Gastrocnemius medialis (tissue), 4 donors: ENCODE measurements around the gene SIGLEC7.
A peak's percentile ranks its signal among the peaks of the same experiment; 100 is the strongest.
"Not testable (repeated sequence)": the region's sequence is repeated elsewhere in the genome, so short reads cannot be mapped to it uniquely, and the experiment has no call there.

Experiments used
- POLR2A ChIP-seq, 2 donors: fragments of 450-650 bp; IDR thresholded peaks; one replicate each; pipeline ENCODE4 v1.6.1; 2017; ENCODE audit warnings: antibody characterized with exemption in 2 of 2, mild to moderate bottlenecking in 2 of 2, moderate library complexity in 2 of 2
- TF ChIP-seq, protein P1 (sequence below), 5 experiments: fragments of 450-650 bp in 3 of 5; fragments of 200-600 bp in 2 of 5; sonication (generic) in 2 of 5; IDR thresholded peaks in 4 of 5; conservative IDR thresholded peaks in 1 of 5; 1 replicate in 4 of 5; 2 replicates in 1 of 5; pipeline ENCODE4 v1.5.1; 2016 to 2019; ENCODE audit warnings: antibody characterized with exemption in 5 of 5, mild to moderate bottlenecking in 3 of 5, moderate library complexity in 3 of 5

DNA sequence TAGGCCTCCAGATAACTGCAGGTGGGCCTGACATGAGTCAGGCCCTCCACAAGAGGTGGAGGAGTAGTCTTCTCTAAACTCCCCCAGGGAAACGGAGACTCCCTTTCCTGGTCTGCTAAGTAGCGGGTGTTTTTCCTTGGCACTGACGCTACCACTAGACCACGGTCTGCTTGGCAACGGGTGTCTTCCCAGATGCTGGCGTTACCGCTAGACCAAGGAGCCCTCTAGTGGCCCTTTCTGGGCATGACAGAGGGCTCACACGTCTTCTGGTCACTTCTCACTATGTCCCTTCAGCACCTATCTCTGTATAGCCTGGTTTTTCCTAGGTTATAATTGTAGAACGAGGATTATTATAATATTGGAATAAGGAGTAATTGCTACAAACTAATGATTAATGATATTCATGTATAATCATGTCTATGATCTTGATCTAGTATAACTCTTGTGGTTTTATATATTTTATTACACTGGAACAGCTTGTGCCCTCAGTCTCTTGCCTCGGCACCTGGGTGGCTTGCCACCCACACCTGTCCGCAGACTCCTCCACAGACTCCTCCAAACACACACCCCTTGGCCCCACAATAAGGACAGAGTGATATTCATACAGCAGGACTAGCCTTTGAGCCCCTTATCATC, 27.3 kb downstream of the SIGLEC7 start:
- TF ChIP-seq, protein P1, sequence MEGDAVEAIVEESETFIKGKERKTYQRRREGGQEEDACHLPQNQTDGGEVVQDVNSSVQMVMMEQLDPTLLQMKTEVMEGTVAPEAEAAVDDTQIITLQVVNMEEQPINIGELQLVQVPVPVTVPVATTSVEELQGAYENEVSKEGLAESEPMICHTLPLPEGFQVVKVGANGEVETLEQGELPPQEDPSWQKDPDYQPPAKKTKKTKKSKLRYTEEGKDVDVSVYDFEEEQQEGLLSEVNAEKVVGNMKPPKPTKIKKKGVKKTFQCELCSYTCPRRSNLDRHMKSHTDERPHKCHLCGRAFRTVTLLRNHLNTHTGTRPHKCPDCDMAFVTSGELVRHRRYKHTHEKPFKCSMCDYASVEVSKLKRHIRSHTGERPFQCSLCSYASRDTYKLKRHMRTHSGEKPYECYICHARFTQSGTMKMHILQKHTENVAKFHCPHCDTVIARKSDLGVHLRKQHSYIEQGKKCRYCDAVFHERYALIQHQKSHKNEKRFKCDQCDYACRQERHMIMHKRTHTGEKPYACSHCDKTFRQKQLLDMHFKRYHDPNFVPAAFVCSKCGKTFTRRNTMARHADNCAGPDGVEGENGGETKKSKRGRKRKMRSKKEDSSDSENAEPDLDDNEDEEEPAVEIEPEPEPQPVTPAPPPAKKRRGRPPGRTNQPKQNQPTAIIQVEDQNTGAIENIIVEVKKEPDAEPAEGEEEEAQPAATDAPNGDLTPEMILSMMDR (IDR thresholded peaks at IDR 0.05 in 4 of 5, conservative IDR thresholded peaks at IDR 0.05 in 1 of 5) = peak; percentile 17 to 72 (median 45)
- not testable (repeated sequence) for TF ChIP-seq POLR2A (IDR thresholded peaks at IDR 0.05)
